PC-3 (cell line): ENCODE data around the gene SULF2. TPM values are rescaled to one million over a fixed set of nuclear protein-coding genes. Genes with fewer than 3 reads are reported as not detected.

Experiments used
- ATAC-seq: fragments of 200-7000 bp; cut with Tn5 transposase; 2 replicates; pipeline ENCODE4 v1.9.1; 2020; ENCODE audit warnings: mild to moderate bottlenecking, moderate library complexity
- BruUV-seq: library from RNA; stranded (reverse); fragments of 400-500 nt; replicated peaks from 2 replicates; lab custom pipeline; 2021; lab: Mats Ljungman, UMichigan
- CTCF ChIA-PET: fragments of 300-600 bp; sonication (Branson Sonifier 250); formaldehyde crosslinking; loops from one replicate; lab custom pipeline; 2022; ENCODE audit warnings: antibody characterized with exemption; lab: Charles Lee
- POLR2A ChIA-PET: fragments of 300-600 bp; sonication (Branson Sonifier 250); formaldehyde crosslinking; loops from one replicate; lab custom pipeline; 2022; ENCODE audit warnings: antibody characterized with exemption; ENCODE audit not compliant: unreplicated experiment; lab: Charles Lee
- DNase-seq: peaks from one replicate; pipeline ENCODE4 v3.0.0-alpha.2; 2015
- H2AFZ ChIP-seq: fragments of 300-600 bp; sonication (generic); 2 replicates; pipeline ENCODE4 v1.6.0; 2016; ENCODE audit warnings: antibody characterized with exemption, low read length
- H3F3A ChIP-seq: fragments of 300-600 bp; sonication (generic); one replicate; pipeline ENCODE4 v1.6.0; 2017; ENCODE audit warnings: antibody characterized with exemption, low read length, control low read depth, mild to moderate bottlenecking; ENCODE audit not compliant: unreplicated experiment
- H3K27ac ChIP-seq: fragments of 300-600 bp; sonication (generic); 2 replicates; pipeline ENCODE4 v1.5.1; 2016; ENCODE audit warnings: mild to moderate bottlenecking, low read length
- H3K27me3 ChIP-seq: fragments of 300-600 bp; sonication (generic); 2 replicates; pipeline ENCODE4 v1.6.1; 2016; ENCODE audit warnings: low read length, mixed read lengths
- H3K36me3 ChIP-seq: fragments of 300-600 bp; sonication (generic); 2 replicates; pipeline ENCODE4 v1.6.1; 2016; ENCODE audit warnings: low read depth, mixed run types, low read length, mixed read lengths
- H3K4me1 ChIP-seq: fragments of 300-600 bp; sonication (generic); 2 replicates; pipeline ENCODE4 v1.5.1; 2016; ENCODE audit warnings: low read length; ENCODE audit not compliant: insufficient read depth
- H3K4me2 ChIP-seq: fragments of 300-600 bp; sonication (generic); 2 replicates; pipeline ENCODE4 v1.6.0; 2016; ENCODE audit warnings: low read length
- H3K4me3 ChIP-seq: fragments of 300-600 bp; sonication (generic); 2 replicates; pipeline ENCODE4 v1.5.1; 2016; ENCODE audit warnings: mild to moderate bottlenecking, low read length, mixed read lengths
- H3K79me2 ChIP-seq: fragments of 300-600 bp; sonication (generic); 2 replicates; pipeline ENCODE4 v1.6.1; 2017; ENCODE audit warnings: low read length, mixed read lengths
- H3K9ac ChIP-seq: fragments of 300-600 bp; sonication (generic); 2 replicates; pipeline ENCODE4 v1.6.0; 2016; ENCODE audit warnings: mild to moderate bottlenecking, low read length
- H3K9me2 ChIP-seq: fragments of 300-600 bp; sonication (generic); replicated peaks from 2 replicates; pipeline ENCODE4 v1.6.1; 2016; ENCODE audit warnings: mixed run types, low read length, mixed read lengths
- H3K9me3 ChIP-seq: fragments of 300-600 bp; sonication (generic); 2 replicates; pipeline ENCODE4 v1.6.1; 2016; ENCODE audit warnings: low read length, mixed read lengths
- H4K20me1 ChIP-seq: fragments of 300-600 bp; sonication (generic); 2 replicates; pipeline ENCODE4 v1.6.1; 2016; ENCODE audit warnings: low read length, mixed read lengths
- EZH2 ChIP-seq: fragments of 300-600 bp; sonication (generic); IDR thresholded peaks from one replicate; pipeline ENCODE4 v1.6.1; 2017; ENCODE audit warnings: antibody characterized with exemption, mild to moderate bottlenecking, low read length; ENCODE audit not compliant: unreplicated experiment
- EZH2phosphoT487 ChIP-seq: fragments of 300-600 bp; sonication (generic); IDR thresholded peaks from 2 replicates; pipeline ENCODE4 v1.6.1; 2018; ENCODE audit warnings: mild to moderate bottlenecking, antibody characterized with exemption, low read length, borderline replicate concordance
- intact Hi-C: fragments of 100-400 bp; cut with micrococcal nuclease; formaldehyde crosslinking; loops from 2 replicates; pipeline ENCODE4 v1.9.0; 2023
- total RNA-seq: library from RNA; depleted of rRNA; stranded (reverse); fragments of >200 nt; gene quantifications from 2 replicates; pipeline ENCODE4 v1.2.3, GENCODE V29; 2014
- TF ChIP-seq, protein P1 (sequence below): fragments of 300-600 bp; sonication (generic); conservative IDR thresholded peaks from 2 replicates; pipeline ENCODE4 v1.5.1; 2017; ENCODE audit warnings: antibody characterized with exemption, low read depth, mild to moderate bottlenecking, low read length

The SULF2 gene
- total RNA-seq, 1 experiment from 2014 or later: 340 TPM

DNA sequence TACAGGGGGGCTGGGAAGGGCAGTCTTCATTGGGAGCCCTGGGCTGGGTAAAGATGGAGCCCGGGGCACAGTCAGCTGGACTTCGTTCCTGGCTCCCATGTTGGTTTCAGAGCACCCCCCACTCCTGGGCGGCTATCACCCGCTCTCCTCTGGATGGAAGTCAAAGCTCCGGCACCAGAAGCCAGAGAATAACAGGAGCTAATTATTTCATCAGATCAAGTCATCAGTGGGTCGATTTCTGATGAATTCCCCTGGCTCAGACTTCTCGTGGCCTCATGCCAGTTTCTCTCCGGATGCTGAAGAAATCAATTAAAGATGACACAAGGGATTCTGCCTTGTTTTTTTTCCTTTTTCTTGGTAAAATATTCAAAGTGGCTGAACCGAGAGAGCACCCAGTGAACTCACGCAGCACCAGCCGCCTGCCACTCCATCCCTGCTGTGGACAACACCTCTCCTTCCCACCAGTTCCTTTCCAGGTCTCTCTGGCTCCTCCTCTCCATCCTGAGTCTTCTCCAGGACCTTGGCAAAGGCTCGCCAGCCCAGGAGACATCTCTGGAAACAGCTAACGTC is 22.5 kb downstream of the SULF2 start:
- H3K27me3 ChIP-seq: no peaks in the 10 kb centered on the region
- BruUV-seq: no TSS peak
- TF ChIP-seq EZH2: no peak
- TF ChIP-seq, protein P1, sequence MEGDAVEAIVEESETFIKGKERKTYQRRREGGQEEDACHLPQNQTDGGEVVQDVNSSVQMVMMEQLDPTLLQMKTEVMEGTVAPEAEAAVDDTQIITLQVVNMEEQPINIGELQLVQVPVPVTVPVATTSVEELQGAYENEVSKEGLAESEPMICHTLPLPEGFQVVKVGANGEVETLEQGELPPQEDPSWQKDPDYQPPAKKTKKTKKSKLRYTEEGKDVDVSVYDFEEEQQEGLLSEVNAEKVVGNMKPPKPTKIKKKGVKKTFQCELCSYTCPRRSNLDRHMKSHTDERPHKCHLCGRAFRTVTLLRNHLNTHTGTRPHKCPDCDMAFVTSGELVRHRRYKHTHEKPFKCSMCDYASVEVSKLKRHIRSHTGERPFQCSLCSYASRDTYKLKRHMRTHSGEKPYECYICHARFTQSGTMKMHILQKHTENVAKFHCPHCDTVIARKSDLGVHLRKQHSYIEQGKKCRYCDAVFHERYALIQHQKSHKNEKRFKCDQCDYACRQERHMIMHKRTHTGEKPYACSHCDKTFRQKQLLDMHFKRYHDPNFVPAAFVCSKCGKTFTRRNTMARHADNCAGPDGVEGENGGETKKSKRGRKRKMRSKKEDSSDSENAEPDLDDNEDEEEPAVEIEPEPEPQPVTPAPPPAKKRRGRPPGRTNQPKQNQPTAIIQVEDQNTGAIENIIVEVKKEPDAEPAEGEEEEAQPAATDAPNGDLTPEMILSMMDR: no peak
- TF ChIP-seq EZH2phosphoT487: no peak
- no peaks in the 10 kb centered on the region for H3K9me3 ChIP-seq
- no peak overlapping the region for H3K4me3 ChIP-seq
- no peaks in the 10 kb centered on the region for H3K4me1 ChIP-seq
- peaks cover 38% of the 10 kb centered on the region for H4K20me1 ChIP-seq
- intact Hi-C loops: no loop called here
- no peaks in the 10 kb centered on the region for H3F3A ChIP-seq
- no peak overlapping the region for H3K27ac ChIP-seq
- H3K9me2 ChIP-seq: no peaks in the 10 kb centered on the region
- no peak overlapping the region for H2AFZ ChIP-seq
- peaks cover 85% of the 10 kb centered on the region for H3K79me2 ChIP-seq
- H3K36me3 ChIP-seq: peaks cover 19% of the 10 kb centered on the region; the same call in 1 of the 2 replicates
- DNase-seq: no peak
- ChIA-PET POLR2A (no interaction called here), CTCF (no interaction called here)
- no peak overlapping the region for H3K4me2 ChIP-seq
- H3K9ac ChIP-seq: no peak overlapping the region
- ATAC-seq: no peak

DNA sequence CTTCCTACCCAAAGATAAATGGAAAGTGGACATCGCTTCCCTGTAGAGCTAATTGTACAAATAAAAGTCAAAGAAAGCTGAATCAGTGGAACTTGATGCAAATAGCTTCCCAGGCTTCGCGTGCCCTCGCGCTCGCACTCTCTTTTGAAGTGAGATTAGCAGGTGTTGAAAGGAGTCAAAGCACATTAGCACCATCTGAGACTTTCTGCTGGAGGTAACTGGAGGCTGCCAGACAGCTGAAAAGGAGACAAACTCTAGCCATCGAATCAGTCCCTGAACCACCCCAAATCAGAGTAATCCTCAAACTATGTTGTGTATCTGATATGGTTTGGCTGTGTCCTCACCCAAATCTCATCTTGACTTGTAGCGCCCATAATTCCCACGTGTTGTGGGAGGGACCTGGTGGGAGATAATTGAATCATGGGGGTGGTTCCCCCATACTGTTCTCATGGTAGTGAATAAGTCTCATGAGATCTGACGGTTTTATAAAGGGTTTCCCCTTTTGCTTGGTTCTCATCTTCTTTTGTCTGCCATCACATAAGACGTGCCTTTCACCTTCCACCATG is 23.7 kb downstream of the SULF2 start:
- H3K79me2 ChIP-seq: peaks cover 78% of the 10 kb centered on the region
- DNase-seq (no peak), ATAC-seq (no peak)
- no peaks in the 10 kb centered on the region for H3K4me1 ChIP-seq
- H3K9me2 ChIP-seq: no peaks in the 10 kb centered on the region
- no peaks in the 10 kb centered on the region for H3F3A ChIP-seq
- BruUV-seq: no TSS peak
- H3K4me2 ChIP-seq: no peak overlapping the region
- peaks cover 33% of the 10 kb centered on the region for H4K20me1 ChIP-seq
- H3K9ac ChIP-seq: no peak overlapping the region
- H3K27me3 ChIP-seq: no peaks in the 10 kb centered on the region
- no peak overlapping the region for H3K27ac ChIP-seq
- H3K36me3 ChIP-seq: peaks cover 25% of the 10 kb centered on the region; the same call in 1 of the 2 replicates
- H2AFZ ChIP-seq: no peak overlapping the region
- POLR2A ChIA-PET: no interaction called here
- H3K9me3 ChIP-seq: no peaks in the 10 kb centered on the region
- CTCF ChIA-PET: no interaction called here
- TF ChIP-seq, protein P1: no peak
- no peak for TF ChIP-seq EZH2
- no peak for TF ChIP-seq EZH2phosphoT487
- H3K4me3 ChIP-seq: no peak overlapping the region
- intact Hi-C loops: no loop called here
